GM19023 (cell line): ENCODE results near the gene SATB1.
"Not testable (repeated sequence)": the region's sequence is repeated elsewhere in the genome, so short reads cannot be mapped to it uniquely, and the experiment has no call there.

ENCODE experiments used
- ATAC-seq: cut with Tn5 transposase; IDR thresholded peaks from one replicate; pipeline ENCODE4 v1.9.1; 2021; ENCODE audit warnings: mild to moderate bottlenecking, moderate library complexity; ENCODE audit not compliant: unreplicated experiment

Gene SATB1

GRCh38 chr3:18355832-18356231, 69.3 kb downstream of the SATB1 start:
- ATAC-seq = no peak

GRCh38 chr3:18354701-18355100, 70.4 kb downstream of the SATB1 start:
- ATAC-seq = no peak

- no peak for ATAC-seq
Measured at GRCh38 chr3:18351823-18352744, 73.1 kb downstream of the SATB1 start.

GRCh38 chr3:18351069-18351628, 74.0 kb downstream of the SATB1 start:
- no peak for ATAC-seq

GRCh38 chr3:18349197-18349798, 75.8 kb downstream of the SATB1 start:
- no peak for ATAC-seq

- ATAC-seq = no peak
Measured at GRCh38 chr3:18346097-18346496, 79.0 kb downstream of the SATB1 start.

GRCh38 chr3:18345015-18345367, 80.1 kb downstream of the SATB1 start:
- ATAC-seq = no peak

GRCh38 chr3:18344306-18345014, 80.7 kb downstream of the SATB1 start:
- ATAC-seq = no peak

- no peak for ATAC-seq
Measured at GRCh38 chr3:18343809-18344208, 81.3 kb downstream of the SATB1 start.

GRCh38 chr3:18338827-18339514, 86.2 kb downstream of the SATB1 start:
- ATAC-seq = no peak

- no peak for ATAC-seq
Measured at GRCh38 chr3:18337231-18337630, 87.9 kb downstream of the SATB1 start.

- ATAC-seq = no peak
Measured at GRCh38 chr3:18334837-18335601, 90.1 kb downstream of the SATB1 start.

GRCh38 chr3:18330772-18331441, 94.2 kb downstream of the SATB1 start:
- ATAC-seq = not testable (repeated sequence)

GRCh38 chr3:18308096-18308650, 117.0 kb downstream of the SATB1 start:
- ATAC-seq = no peak

GRCh38 chr3:18307529-18307928, 117.6 kb downstream of the SATB1 start:
- no peak for ATAC-seq

GRCh38 chr3:18302517-18302916, 122.6 kb downstream of the SATB1 start:
- no peak for ATAC-seq

- no peak for ATAC-seq
Measured at GRCh38 chr3:18301781-18302180, 123.4 kb downstream of the SATB1 start.

- no peak for ATAC-seq
Measured at GRCh38 chr3:18300916-18301315, 124.2 kb downstream of the SATB1 start.

- no peak for ATAC-seq
Measured at GRCh38 chr3:18297126-18297525, 128.0 kb downstream of the SATB1 start.
